ENCODE data around the gene NLK. TPM values are rescaled to one million over a fixed set of nuclear protein-coding genes. Genes with fewer than 3 reads are reported as not detected.

NLK gene
- total RNA-seq, 4 donors from 2014 or later, result 6.2 to 40.5 (median 29.9) TPM

DNA sequence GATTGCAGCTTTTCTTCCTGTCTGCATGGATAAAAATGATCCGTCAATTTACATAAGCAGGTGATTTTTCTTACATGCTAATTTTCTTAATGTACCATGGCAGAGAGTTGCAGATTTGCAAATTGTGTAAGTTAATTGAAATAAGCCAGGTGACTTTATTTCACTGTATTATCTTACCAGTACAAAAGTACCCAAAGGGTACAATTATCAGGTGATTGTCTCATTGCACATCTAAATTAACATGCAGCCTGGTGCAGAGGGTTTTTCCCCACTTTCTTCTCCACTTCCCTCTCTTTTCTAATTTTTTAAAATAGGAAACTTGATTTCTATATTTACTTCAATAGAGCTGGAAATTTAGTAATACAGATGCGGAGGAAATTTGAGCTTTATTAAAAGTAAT, 11.2 kb downstream of the NLK start:
- 85 to 88% methylated on average over 2 of the region's 2 CpGs for WGBS, 2 donors (ENCODE audit: low coverage in 1 of 2)
- H3K27ac ChIP-seq, result no peak overlapping the region
- no peak for DNase-seq
- TF ChIP-seq, protein P1, sequence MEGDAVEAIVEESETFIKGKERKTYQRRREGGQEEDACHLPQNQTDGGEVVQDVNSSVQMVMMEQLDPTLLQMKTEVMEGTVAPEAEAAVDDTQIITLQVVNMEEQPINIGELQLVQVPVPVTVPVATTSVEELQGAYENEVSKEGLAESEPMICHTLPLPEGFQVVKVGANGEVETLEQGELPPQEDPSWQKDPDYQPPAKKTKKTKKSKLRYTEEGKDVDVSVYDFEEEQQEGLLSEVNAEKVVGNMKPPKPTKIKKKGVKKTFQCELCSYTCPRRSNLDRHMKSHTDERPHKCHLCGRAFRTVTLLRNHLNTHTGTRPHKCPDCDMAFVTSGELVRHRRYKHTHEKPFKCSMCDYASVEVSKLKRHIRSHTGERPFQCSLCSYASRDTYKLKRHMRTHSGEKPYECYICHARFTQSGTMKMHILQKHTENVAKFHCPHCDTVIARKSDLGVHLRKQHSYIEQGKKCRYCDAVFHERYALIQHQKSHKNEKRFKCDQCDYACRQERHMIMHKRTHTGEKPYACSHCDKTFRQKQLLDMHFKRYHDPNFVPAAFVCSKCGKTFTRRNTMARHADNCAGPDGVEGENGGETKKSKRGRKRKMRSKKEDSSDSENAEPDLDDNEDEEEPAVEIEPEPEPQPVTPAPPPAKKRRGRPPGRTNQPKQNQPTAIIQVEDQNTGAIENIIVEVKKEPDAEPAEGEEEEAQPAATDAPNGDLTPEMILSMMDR (IDR thresholded peaks at IDR 0.05), result no peak
- TF ChIP-seq POLR2A (IDR thresholded peaks at IDR 0.05) (no peak), EP300 (IDR thresholded peaks at IDR 0.05; ENCODE audit: low read depth) (no peak), POLR2AphosphoS5 (IDR thresholded peaks at IDR 0.05) (no peak)
- no peaks in the 10 kb centered on the region for H3K9me3 ChIP-seq
- H3K36me3 ChIP-seq, result no peaks in the 10 kb centered on the region
- no peaks in the 10 kb centered on the region for H3K27me3 ChIP-seq
- in situ Hi-C loops (cut with MboI; ENCODE audit: low pct_ligation_motif_present in 1 of 4, low pct_unique_long_range_greater_than_20kb in 1 of 4, low sequenced_read_pairs in 3 of 4), result no loop called here
- intact Hi-C loops (cut with DNase I; ENCODE audit: low total_unique reads), result no loop called here
- peaks cover 0 to 52% (median 21%) of the 10 kb centered on the region in 4 donors for H3K4me1 ChIP-seq
- H3K4me3 ChIP-seq, result no peak overlapping the region

DNA sequence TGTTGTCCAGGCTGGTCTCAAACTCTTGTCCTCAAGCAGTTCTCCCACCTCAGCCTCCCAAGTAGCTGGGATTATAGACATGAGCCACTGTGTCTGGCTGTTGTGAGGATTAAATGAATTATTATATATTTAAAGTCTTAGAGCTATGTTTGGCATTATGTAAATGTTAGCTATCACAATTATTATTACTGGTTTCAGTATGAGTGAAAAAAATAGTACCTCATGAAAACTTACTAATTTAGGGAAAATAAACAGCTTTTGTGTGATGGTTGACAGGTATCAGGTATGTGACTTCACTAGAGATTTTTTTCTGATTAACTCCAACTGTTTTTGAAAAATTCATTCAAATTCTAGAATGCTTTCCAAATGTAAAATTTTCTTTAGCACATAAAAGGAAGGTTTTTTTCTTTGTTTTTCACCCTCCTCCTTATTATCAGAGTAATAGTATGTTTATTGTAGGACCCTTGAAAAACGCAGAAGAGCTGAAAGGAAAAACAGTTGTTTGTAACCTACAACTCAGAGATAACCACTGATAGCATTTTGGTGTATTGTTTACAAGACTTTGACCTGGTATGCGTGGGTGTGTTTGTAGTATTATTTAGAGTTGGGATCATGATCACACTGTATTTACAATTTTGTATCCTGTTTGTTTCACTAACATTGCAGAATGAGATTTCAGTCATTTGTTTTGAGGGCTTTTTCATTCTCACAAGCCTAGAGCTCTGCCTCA, 13.2 kb downstream of the NLK start:
- in situ Hi-C loops (cut with MboI; ENCODE audit: low pct_ligation_motif_present in 1 of 4, low pct_unique_long_range_greater_than_20kb in 1 of 4, low sequenced_read_pairs in 3 of 4), result no loop called here
- 34 to 58% methylated on average over 2 of the region's 2 CpGs for WGBS, 2 donors (ENCODE audit: low coverage in 1 of 2)
- no peak overlapping the region for H3K4me3 ChIP-seq
- H3K9me3 ChIP-seq, result no peaks in the 10 kb centered on the region
- no peak for DNase-seq
- H3K4me1 ChIP-seq, result peaks cover 0 to 68% (median 23%) of the 10 kb centered on the region in 4 donors
- H3K36me3 ChIP-seq, result no peaks in the 10 kb centered on the region
- TF ChIP-seq, protein P1 (IDR thresholded peaks at IDR 0.05), result no peak
- no peaks in the 10 kb centered on the region for H3K27me3 ChIP-seq
- intact Hi-C loops (cut with DNase I; ENCODE audit: low total_unique reads), result no loop called here
- no peak overlapping the region for H3K27ac ChIP-seq

DNA sequence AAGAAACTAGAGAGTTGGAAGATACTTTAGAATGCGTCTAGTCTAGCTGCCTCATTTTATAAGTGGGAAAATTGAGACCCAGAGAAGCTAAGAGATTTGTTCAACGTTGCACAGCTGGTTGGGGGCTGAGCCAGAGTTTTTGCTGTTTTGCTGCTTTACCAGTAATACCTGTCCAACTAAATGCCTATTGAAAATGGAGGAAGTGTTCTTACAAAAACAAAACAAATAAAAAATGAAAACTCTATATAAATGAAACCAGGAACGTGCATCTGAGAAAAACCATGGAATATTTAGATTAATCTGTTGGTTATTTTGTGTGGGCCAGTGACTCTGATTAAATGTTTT, 13.8 kb downstream of the NLK start:
- Histone ChIP-seq H3K27me3 (no peaks in the 10 kb centered on the region), H3K9me3 (no peaks in the 10 kb centered on the region), H3K27ac (no peak overlapping the region), H3K36me3 (no peaks in the 10 kb centered on the region), H3K4me3 (no peak overlapping the region), H3K4me1 (peaks cover 0 to 68% (median 23%) of the 10 kb centered on the region in 4 donors)
- in situ Hi-C loops (cut with MboI; ENCODE audit: low pct_ligation_motif_present in 1 of 4, low pct_unique_long_range_greater_than_20kb in 1 of 4, low sequenced_read_pairs in 3 of 4), result no loop called here
- no peak for TF ChIP-seq EP300 (IDR thresholded peaks at IDR 0.05; ENCODE audit: low read depth)
- TF ChIP-seq, protein P1 (IDR thresholded peaks at IDR 0.05), result no peak
- no peak for TF ChIP-seq POLR2A (IDR thresholded peaks at IDR 0.05)
- no peak for TF ChIP-seq POLR2AphosphoS5 (IDR thresholded peaks at IDR 0.05)
- 35 to 52% methylated on average over 3 of the region's 3 CpGs for WGBS, 2 donors (ENCODE audit: low coverage in 1 of 2)
- intact Hi-C loops (cut with DNase I; ENCODE audit: low total_unique reads), result no loop called here
- DNase-seq, result no peak

DNA sequence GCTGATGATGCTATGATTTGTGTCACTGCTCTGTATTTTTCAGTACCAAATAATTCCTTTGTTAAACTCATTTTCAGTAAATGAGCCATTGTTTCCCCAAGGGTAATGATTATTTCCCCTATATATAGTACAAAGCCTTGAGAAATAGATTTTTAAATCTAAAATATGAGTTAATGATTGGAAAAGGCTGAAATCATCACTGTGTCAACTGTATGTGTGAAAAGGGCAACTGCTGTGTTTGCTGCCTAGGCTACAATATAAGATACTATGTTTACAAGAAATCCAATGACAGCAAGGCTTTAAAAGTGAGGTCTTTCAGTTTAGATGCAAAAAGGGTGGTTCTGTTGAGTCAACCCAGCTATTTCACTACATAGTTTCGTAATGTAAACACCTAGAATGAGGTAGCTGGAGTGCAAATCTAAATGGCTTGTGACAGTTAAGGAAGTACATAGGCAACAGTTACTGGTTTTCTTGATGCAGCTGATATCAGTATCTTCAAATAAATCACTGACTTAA, 15.3 kb downstream of the NLK start:
- Histone ChIP-seq H3K36me3 (no peaks in the 10 kb centered on the region), H3K4me3 (no peak overlapping the region), H3K4me1 (peaks cover 0 to 59% (median 23%) of the 10 kb centered on the region in 4 donors), H3K27me3 (no peaks in the 10 kb centered on the region), H3K27ac (peak overlapping the region in 3 of 4 donors; percentile 6 to 30 (median 20)), H3K9me3 (no peaks in the 10 kb centered on the region)
- 25% methylated on average over 1 of the region's 1 CpG; no CpG with 5 or more reads in 1 of the 2 donors for WGBS, 2 donors (ENCODE audit: low coverage in 1 of 2)
- intact Hi-C loops (cut with DNase I; ENCODE audit: low total_unique reads) (no loop called here), in situ Hi-C loops (cut with MboI; ENCODE audit: low pct_ligation_motif_present in 1 of 4, low pct_unique_long_range_greater_than_20kb in 1 of 4, low sequenced_read_pairs in 3 of 4) (no loop called here)
- DNase-seq, result no peak
- TF ChIP-seq POLR2AphosphoS5 (IDR thresholded peaks at IDR 0.05) (no peak), EP300 (IDR thresholded peaks at IDR 0.05; ENCODE audit: low read depth) (no peak), POLR2A (IDR thresholded peaks at IDR 0.05) (no peak)
- TF ChIP-seq, protein P1 (IDR thresholded peaks at IDR 0.05), result no peak

Measured in transverse colon (tissue), 4 donors.